BE2C (cell line): ENCODE data around the gene HLF.

Source experiments
- DNase-seq: peaks from one replicate; pipeline ENCODE4 v3.0.0-alpha.2; 2020
- H3K27me3 ChIP-seq: fragments of 250-450 bp; sonication (Bioruptor Pico); 2 replicates; pipeline ENCODE4 v1.5.1; 2020; ENCODE audit warnings: mild to moderate bottlenecking
- H3K36me3 ChIP-seq: fragments of 250-450 bp; sonication (Bioruptor Pico); 2 replicates; pipeline ENCODE4 v1.5.1; 2020; ENCODE audit warnings: mild to moderate bottlenecking
- H3K4me1 ChIP-seq: fragments of 250-450 bp; sonication (Bioruptor Pico); 2 replicates; pipeline ENCODE4 v1.5.1; 2020
- H3K4me3 ChIP-seq: 2 replicates; pipeline ENCODE4 v1.5.1; 2011; ENCODE audit warnings: low read depth, low read length
- H3K9me3 ChIP-seq: fragments of 250-450 bp; sonication (Bioruptor Pico); 2 replicates; pipeline ENCODE4 v1.5.1; 2020
- TF ChIP-seq, protein P1 (sequence below): IDR thresholded peaks from 2 replicates; pipeline ENCODE4 v1.5.1; 2012; ENCODE audit warnings: mild to moderate bottlenecking, low read depth, low read length

HLF gene

GRCh38 chr17:55281649-55282378, 17.1 kb downstream of the HLF start:
- Histone ChIP-seq H3K27me3 (no peaks in the 10 kb centered on the region), H3K4me1 (no peaks in the 10 kb centered on the region), H3K36me3 (no peaks in the 10 kb centered on the region), H3K9me3 (no peaks in the 10 kb centered on the region), H3K4me3 (no peak overlapping the region)
- DNase-seq = no peak
- TF ChIP-seq, protein P1, sequence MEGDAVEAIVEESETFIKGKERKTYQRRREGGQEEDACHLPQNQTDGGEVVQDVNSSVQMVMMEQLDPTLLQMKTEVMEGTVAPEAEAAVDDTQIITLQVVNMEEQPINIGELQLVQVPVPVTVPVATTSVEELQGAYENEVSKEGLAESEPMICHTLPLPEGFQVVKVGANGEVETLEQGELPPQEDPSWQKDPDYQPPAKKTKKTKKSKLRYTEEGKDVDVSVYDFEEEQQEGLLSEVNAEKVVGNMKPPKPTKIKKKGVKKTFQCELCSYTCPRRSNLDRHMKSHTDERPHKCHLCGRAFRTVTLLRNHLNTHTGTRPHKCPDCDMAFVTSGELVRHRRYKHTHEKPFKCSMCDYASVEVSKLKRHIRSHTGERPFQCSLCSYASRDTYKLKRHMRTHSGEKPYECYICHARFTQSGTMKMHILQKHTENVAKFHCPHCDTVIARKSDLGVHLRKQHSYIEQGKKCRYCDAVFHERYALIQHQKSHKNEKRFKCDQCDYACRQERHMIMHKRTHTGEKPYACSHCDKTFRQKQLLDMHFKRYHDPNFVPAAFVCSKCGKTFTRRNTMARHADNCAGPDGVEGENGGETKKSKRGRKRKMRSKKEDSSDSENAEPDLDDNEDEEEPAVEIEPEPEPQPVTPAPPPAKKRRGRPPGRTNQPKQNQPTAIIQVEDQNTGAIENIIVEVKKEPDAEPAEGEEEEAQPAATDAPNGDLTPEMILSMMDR = no peak

DNA sequence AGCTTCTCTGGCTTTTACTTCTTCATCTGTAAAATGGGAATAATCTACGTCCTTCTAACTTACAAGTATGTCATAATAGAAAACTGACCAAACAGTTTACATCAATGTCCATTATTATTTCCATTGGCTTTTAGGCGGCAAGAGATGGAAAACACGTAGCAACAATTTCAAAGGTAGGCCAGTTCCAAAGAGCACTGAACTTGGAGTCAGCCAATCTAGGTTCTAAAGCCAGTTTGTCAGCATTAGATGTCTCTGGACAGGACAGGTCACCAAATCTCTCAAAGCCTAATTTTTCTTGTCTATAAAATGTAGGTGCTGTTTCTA, 17.6 kb downstream of the HLF start:
- Histone ChIP-seq H3K4me1 (no peaks in the 10 kb centered on the region; the same call in 1 of the 2 replicates), H3K4me3 (no peak overlapping the region), H3K27me3 (no peaks in the 10 kb centered on the region), H3K36me3 (no peaks in the 10 kb centered on the region), H3K9me3 (no peaks in the 10 kb centered on the region)
- TF ChIP-seq, protein P1 = no peak
- DNase-seq = no peak

DNA sequence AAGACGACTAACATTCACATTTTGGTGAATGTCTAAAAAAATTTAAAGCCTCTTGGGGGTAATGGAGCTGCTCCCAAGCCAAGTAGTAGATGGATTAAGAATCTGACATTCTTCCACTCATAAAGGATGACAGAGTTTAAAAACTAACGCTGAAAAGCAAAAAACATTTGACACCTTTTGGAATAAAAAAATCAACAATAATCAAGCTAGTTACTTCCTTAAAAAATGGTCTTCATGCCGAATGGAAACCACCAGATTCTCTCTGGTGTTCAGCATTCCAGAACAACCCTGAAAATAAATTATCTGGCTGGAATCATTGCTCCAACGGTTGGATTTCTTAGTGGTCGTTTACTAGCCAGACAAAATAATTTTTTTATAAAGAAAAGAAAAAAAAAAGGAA, 18.0 kb downstream of the HLF start:
- Histone ChIP-seq H3K36me3 (no peaks in the 10 kb centered on the region), H3K27me3 (no peaks in the 10 kb centered on the region), H3K4me3 (no peak overlapping the region), H3K9me3 (no peaks in the 10 kb centered on the region), H3K4me1 (no peaks in the 10 kb centered on the region; the same call in 1 of the 2 replicates)
- TF ChIP-seq, protein P1 = no peak
- DNase-seq = no peak

GRCh38 chr17:55283256-55283965, 18.7 kb downstream of the HLF start:
- H3K4me3 ChIP-seq = no peak overlapping the region
- no peaks in the 10 kb centered on the region for H3K9me3 ChIP-seq
- H3K27me3 ChIP-seq = no peaks in the 10 kb centered on the region
- TF ChIP-seq, protein P1 = no peak
- DNase-seq = no peak
- H3K36me3 ChIP-seq = no peaks in the 10 kb centered on the region
- H3K4me1 ChIP-seq = no peaks in the 10 kb centered on the region; the same call in 1 of the 2 replicates

DNA sequence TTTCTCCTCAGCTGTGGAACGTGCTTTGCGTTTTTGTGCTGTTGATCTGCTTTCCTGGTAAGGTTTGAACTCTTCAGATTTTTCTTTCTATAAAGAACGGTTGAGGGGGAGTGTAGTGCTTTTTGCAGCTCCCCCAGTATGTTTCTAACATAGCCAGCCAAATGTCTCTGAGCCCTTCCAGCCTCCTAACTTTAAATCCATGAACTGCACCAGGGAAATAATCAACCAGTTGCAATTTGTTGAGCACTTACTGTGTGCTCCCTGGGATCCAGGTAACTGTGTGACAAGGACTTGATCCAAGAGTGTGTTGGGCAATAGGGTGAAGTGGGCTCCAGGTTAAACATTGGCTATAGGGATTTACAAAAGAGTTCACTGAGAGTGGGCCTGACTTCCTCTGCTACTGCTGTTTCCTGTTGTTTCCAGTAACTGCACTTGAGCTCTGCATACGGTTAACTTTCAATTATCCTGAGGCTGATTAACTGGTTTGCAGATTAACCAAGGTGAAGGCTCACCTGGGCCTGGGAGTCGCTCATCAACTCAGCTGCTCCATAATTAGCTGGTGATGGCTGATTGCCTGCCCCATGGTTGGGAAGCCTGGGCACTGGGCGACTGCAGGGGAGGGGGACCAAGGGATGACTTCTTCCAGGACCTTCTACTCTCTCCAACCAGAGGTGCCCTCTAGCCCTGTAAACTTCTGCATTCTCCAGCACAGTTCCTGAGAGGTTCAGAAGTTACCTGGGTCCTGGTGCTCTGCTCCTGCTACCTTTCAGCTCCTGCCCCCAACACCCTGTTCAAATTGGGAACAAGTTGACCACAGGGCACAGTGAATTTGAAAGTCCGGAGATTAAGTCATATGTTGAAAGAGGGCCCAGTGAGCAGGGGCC, 19.5 kb downstream of the HLF start:
- no peaks in the 10 kb centered on the region for H3K27me3 ChIP-seq
- no peak for DNase-seq
- TF ChIP-seq, protein P1 = no peak
- no peaks in the 10 kb centered on the region for H3K36me3 ChIP-seq
- no peaks in the 10 kb centered on the region for H3K9me3 ChIP-seq
- H3K4me1 ChIP-seq = no peaks in the 10 kb centered on the region; the same call in 1 of the 2 replicates
- no peak overlapping the region for H3K4me3 ChIP-seq
